Ramos (cell line): ENCODE results near the gene FOSL1.

Experiments
- in situ Hi-C: fragments of 300-500 bp; cut with MboI; formaldehyde crosslinking; loops from one replicate; pipeline ENCODE4 v1.14.3; 2022; ENCODE audit warnings: low sequenced_read_pairs; ENCODE audit not compliant: unreplicated experiment

FOSL1 gene

GRCh38 chr11:65867284-65868071 is 32.7 kb downstream of the FOSL1 start:
- in situ Hi-C loops, result no loop called here

GRCh38 chr11:65866509-65867283 is 33.5 kb downstream of the FOSL1 start:
- in situ Hi-C loops, result no loop called here

DNA sequence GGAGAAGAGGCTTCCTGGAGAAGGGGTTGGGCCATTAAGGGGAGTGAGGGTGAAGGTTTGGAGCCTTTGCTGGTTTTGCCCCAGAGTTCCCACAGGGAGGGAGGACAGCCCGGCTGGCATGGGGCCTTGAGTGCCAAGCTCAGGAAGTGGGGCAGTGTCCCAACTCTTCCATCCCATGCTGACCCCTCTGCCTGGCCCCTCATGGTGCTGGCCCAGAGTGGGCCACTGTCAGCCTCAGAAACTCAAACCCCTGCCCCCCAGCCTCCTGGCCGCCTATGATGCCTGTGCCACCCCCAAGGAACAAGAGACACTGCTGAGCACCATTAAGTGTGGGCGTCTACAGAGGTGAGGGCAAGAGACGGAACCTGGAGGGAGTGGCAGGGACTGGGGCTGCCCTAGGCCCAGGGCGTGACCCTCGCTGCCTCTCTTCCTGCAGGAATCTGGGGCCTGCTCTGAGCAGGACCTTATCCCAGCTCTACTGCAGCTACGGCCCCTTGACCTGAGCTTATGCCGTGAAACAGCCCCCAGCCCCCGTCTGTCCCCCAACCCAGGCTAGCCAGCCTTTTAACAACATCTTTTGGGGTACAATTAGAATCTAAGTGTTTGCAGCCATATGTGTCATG is 34.5 kb downstream of the FOSL1 start:
- in situ Hi-C loops, result no loop called here

DNA sequence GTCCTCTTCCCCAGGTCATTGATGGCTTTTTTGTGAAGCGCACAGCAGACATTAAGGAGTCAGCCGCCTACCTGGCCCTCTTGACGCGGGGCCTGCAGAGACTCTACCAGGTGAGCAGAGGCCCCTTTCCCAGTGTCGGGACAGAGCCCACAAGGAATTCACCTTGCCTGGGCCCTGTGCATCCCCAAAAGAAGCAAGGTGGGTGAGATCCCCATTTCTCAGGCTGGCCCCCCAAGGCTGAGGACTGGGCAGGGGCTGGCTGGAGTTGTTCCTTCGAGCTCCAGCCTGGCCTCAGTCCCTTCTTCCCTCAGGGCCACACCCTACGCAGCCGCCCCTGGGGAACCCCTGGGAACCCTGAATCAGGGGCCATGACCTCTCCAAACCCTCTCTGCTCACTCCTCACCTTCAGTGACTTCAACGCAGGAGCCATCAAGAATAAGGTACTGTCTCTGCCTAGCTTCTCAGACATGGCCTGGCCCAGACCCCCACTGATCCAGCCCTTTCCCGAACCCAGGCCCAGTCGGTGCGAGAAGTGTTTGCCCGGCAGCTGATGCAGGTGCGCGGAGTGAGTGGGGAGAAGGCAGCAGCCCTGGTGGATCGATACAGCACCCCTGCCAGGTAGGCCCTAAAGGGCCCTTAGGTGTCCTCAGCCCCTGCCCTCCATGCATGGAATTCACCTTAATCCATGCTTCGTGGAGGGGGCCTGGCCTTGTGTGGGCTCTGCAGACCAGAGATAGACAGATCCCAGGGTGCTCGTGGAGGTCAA is 35.3 kb downstream of the FOSL1 start:
- in situ Hi-C loops, result no loop called here

- in situ Hi-C loops, result no loop called here
Measured at GRCh38 chr11:65863889-65864705, 36.1 kb downstream of the FOSL1 start.

DNA sequence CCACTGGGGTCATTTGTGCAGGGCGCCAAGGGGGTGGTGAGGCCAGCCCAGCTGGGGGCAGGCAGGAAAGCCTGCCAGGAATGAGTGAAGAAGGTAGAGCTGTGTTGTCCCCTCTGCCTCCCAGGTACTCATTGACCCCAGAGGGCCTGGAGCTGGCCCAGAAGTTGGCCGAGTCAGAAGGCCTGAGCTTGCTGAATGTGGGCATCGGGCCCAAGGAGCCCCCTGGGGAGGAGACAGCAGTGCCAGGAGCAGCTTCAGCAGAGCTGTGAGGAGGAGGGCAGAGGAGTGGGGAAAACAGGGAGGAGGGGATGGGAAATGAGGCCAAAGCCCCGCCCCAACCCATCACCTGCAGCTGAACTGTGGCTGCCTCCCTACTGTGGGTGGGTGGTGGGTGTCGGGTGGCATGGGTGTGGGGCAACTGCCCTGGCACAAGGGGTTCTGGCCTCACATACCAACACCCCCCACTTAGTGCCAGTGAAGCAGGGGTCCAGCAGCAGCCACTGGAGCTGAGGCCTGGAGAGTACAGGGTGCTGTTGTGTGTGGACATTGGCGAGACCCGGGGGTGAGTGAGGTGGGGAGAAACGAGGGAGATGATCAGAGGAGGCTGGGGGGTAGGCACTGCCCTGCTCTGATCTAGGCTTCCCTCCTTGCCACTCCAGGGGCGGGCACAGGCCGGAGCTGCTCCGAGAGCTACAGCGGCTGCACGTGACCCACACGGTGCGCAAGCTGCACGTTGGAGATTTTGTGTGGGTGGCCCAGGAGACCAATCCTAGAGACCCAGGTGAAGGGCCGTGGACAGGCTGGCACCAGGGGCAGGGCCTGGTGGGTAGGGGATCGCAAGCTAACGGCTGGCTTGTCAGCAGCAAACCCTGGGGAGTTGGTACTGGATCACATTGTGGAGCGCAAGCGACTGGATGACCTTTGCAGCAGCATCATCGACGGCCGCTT is 37.0 kb downstream of the FOSL1 start:
- in situ Hi-C loops, result no loop called here

- in situ Hi-C loops, result no loop called here
Measured at GRCh38 chr11:65862191-65862735, 37.9 kb downstream of the FOSL1 start.

- in situ Hi-C loops, result no loop called here
Measured at GRCh38 chr11:65861533-65862183, 38.5 kb downstream of the FOSL1 start.

GRCh38 chr11:65861165-65861505 is 39.1 kb downstream of the FOSL1 start:
- in situ Hi-C loops, result no loop called here

DNA sequence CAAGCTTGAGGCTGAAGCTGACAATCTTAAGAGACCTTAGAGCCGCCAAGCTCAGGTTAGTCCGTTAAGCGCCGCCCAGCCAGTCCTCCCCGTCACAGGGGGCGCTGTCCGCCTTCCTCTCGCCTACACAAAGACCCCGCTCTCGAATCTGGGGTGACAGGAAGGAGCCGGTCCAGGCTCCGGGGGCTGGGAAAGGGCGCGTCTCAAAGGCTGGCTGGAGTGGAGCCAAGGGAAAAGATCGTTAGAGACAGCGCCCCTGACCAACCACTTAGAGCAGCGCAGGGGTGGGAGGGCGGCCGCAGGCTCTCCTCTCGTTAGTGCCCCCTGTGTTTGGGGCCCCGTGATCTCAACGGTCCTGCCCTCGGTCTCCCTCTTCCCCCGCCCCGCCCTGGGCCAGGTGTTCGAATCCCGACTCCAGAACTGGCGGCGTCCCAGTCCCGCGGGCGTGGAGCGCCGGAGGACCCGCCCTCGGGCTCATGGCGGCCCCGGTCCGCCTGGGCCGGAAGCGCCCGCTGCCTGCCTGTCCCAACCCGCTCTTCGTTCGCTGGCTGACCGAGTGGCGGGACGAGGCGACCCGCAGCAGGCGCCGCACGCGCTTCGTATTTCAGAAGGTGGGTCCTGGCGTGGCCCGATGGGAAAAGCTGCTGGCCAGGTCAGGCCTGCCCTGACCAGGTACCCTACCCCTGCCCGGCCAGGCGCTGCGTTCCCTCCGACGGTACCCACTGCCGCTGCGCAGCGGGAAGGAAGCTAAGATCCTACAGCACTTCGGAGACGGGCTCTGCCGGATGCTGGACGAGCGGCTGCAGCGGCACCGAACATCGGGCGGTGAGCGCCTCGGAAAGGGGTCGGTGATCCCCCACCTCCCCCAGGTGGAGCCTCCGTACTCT is 39.7 kb downstream of the FOSL1 start, which contains the start of gene MUS81:
Gene MUS81 (plus strand): TSS at position 156 of the 887 bp plus-strand sequence. CDS start 321 bp downstream, at position 477.
- in situ Hi-C loops, result no loop called here

GRCh38 chr11:65859812-65860277 is 40.3 kb downstream of the FOSL1 start:
- in situ Hi-C loops, result no loop called here

GRCh38 chr11:65859095-65859811 is 40.9 kb downstream of the FOSL1 start:
- in situ Hi-C loops, result no loop called here

- in situ Hi-C loops, result no loop called here
Measured at GRCh38 chr11:65858681-65859087, 41.5 kb downstream of the FOSL1 start.

DNA sequence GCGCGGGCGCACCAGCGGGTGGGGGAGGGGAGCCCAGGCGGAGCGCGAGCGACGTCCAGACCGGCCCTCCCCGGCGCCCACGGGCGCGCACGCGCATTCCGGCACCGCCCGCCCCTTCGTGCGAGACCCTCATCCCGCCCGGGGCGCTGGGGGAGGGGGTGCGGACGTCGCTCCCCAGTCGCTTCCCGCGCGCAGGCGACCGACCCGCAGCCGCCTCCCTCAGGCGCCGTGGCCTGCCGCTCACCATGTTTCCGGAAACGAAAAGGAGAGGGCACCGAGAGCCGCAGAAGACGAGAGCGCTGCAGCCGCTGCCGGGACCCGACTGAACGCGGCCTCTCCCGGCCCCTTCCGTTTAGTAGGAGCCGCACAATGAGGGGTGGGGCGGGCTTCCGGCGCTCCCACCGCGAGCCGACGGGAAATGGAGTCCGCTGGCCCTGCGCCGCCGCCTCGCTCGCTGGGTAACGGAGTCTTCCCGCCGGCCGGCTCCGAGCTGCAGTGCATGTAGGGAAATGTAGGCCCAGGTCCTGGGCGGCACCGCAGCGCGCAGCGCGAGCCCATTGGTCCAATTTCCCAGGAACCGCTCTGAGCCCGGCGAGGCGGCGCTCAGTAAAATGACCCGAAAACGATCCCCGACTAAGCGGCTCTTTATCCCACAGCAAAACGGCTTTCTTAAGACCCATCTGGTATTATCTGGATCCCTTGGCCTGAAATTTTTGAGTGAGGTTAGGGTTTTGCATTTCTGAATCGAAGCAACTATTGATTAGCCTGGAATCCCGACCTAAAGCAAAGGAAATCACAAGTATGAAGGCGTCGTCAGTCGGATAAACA is 42.1 kb downstream of the FOSL1 start, which contains the start of gene CFL1:
Gene CFL1 (minus strand): TSS at position 328 of the 828 bp plus-strand sequence. CDS start 81 bp downstream, at position 247.
- in situ Hi-C loops, result no loop called here

DNA sequence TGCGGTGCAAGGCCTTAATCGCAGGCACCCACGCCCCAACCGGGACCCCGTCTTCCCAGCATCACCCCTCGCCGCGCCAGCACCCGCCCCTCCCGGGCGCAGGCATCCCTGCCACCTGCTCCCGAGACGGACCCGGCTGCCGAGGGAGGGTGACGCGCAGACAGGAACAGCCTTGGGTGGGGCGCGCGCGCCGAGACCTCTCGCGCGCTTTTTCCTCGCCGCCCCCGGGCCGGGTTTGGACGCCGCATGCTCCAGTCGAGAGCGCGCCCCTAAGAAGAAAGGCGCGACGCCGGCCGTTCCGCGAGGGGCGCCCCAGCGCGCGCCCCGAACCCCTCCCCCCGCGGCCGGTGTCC is 42.7 kb downstream of the FOSL1 start:
- in situ Hi-C loops, result no loop called here
